Ovary (tissue), 9 donors: ENCODE results near the gene DDX28. TPM values are rescaled to one million over a fixed set of nuclear protein-coding genes. Genes with fewer than 3 reads are reported as not detected.

ENCODE experiments used
- DNase-seq, 5 donors: peaks; one replicate each; pipeline ENCODE4 v3.0.0-alpha.2; 2019 to 2020
- H3K27ac ChIP-seq, 2 donors: fragments of 200-600 bp; one replicate each; pipeline versions ENCODE4 v1.5.1 to v1.8.0; 2019 to 2022
- H3K27me3 ChIP-seq: fragments of 200-600 bp; one replicate; pipeline ENCODE4 v1.8.0; 2022
- H3K36me3 ChIP-seq: fragments of 200-600 bp; sonication (generic); one replicate; pipeline ENCODE4 v1.5.1; 2019
- H3K4me1 ChIP-seq: one replicate; pipeline ENCODE4 v1.8.1; 2013; ENCODE audit warnings: mild to moderate bottlenecking, moderate library complexity; ENCODE audit not compliant: insufficient read depth
- H3K4me3 ChIP-seq: fragments of 200-600 bp; sonication (generic); one replicate; pipeline ENCODE4 v1.5.1; 2017
- H3K9me3 ChIP-seq, 2 donors: fragments of 200-600 bp in 1 of 2; sonication (generic) in 1 of 2; one replicate each; pipeline versions ENCODE4 v1.5.1 to v1.8.1; 2013 to 2019; ENCODE audit warnings: mild to moderate bottlenecking in 1 of 2, moderate library complexity in 1 of 2
- CTCF ChIP-seq, 3 donors: fragments of 450-650 bp in 2 of 3; fragments of 200-600 bp in 1 of 3; IDR thresholded peaks; one replicate each; pipeline versions ENCODE4 v1.5.1 to v1.8.0; 2016 to 2022; ENCODE audit warnings: antibody characterized with exemption in 3 of 3, mild to moderate bottlenecking in 1 of 3
- EP300 ChIP-seq: sonication (generic); formaldehyde crosslinking; IDR thresholded peaks from one replicate; pipeline ENCODE4 v1.6.1; 2017; ENCODE audit warnings: antibody characterized with exemption
- POLR2A ChIP-seq: fragments of 450-650 bp; IDR thresholded peaks from one replicate; pipeline ENCODE4 v1.6.1; 2017; ENCODE audit warnings: antibody characterized with exemption, mild to moderate bottlenecking, moderate library complexity
- WGBS, 3 donors: extraction: QIAGEN DNeasy Blood & Tissue Kit in 1 of 3; methylation state at CpG; one replicate each; pipeline versions ENCODE4 v1.1.5 to v1.1.7; 2013 to 2017; 5-methylcytosine and 5-hydroxymethylcytosine counted together
- intact Hi-C, 4 donors: fragments of 100-400 bp; cut with DNase I; formaldehyde crosslinking; loops; one replicate each; pipeline versions ENCODE4 v1.11.0 to v1.15.1; 2022 to 2023
- polyA plus RNA-seq, 2 donors: library from polyadenylated mRNA; stranded (reverse); fragments of 200-250 nt in 1 of 2; fragments of 350-450 nt in 1 of 2; fragmentation: Illumina TruSeq in 1 of 2; extraction: RNeasy Lipid Tissue Mini Kit (QIAGEN cat#74804) in 1 of 2; gene quantifications; one replicate each; pipeline ENCODE4 v1.2.3, GENCODE V29; 2013 to 2014
- total RNA-seq, 7 donors: library from RNA; depleted of rRNA in 2 of 7; stranded (reverse); fragments of >200 nt in 2 of 7; fragmentation: NEBNext Ultra II Directional in 3 of 7; extraction: Animal tissue kit (Norgen Biotek cat#: 25700) in 3 of 7; gene quantifications; one replicate each; pipeline versions ENCODE4 v1.1.0 to v1.2.4, GENCODE V29; 2016 to 2023
- donor health status: DM: no; HTN: no; CAD: no; lungs with moderate emphysema.
- donor health status: DM: no; HTN: no; CAD: no.
- donor health status: Bipolar disorder and iron deficiency.
- donor health status: DM: yes; HTN: yes; CAD: no.
- donor health status: DM: no; HTN: no; CAD: no.
- donor health status: DM: yes; HTN: yes; CAD: no.

The DDX28 gene
- total and polyA plus RNA-seq, 9 donors: 6.8 to 14.0 (median 9.3) TPM

- Histone ChIP-seq H3K27me3 (no peaks in the 10 kb centered on the region), H3K4me3 (no peak overlapping the region), H3K9me3 (no peaks in the 10 kb centered on the region), H3K36me3 (no peaks in the 10 kb centered on the region), H3K4me1 (peaks cover 5% of the 10 kb centered on the region), H3K27ac (no peak overlapping the region)
- no peak for TF ChIP-seq POLR2A
- TF ChIP-seq EP300: no peak
- no peak for TF ChIP-seq CTCF (IDR thresholded peaks at IDR 0.05)
- no peak for DNase-seq
- 39 to 68% (median 44%) methylated on average over 1 of the region's 1 CpG for WGBS, 3 donors
- intact Hi-C loops: loop anchor here in 1 of 4 donors (10.0 kb wide), 1 partner anchor 72 kb away; the partner anchor contains the start of gene DPEP2
These were observed 43.7 kb upstream of the DDX28 start for GRCh38 chr16:68066763-68067162.

- WGBS, 3 donors: 37 to 56% (median 39%) methylated on average over 6 of the region's 6 CpGs
- no peak for TF ChIP-seq POLR2A
- TF ChIP-seq CTCF (IDR thresholded peaks at IDR 0.05): no peak
- no peak for TF ChIP-seq EP300
- Histone ChIP-seq H3K4me3 (no peak overlapping the region), H3K27me3 (no peaks in the 10 kb centered on the region), H3K36me3 (no peaks in the 10 kb centered on the region), H3K9me3 (no peaks in the 10 kb centered on the region), H3K27ac (no peak overlapping the region), H3K4me1 (peaks cover 5% of the 10 kb centered on the region)
- DNase-seq: peak in 1 of 5 donors; percentile 32
- intact Hi-C loops: loop anchor here in 1 of 4 donors (10.0 kb wide), 1 partner anchor 71 kb away; the partner anchor contains the start of gene DPEP2
These were observed 42.8 kb upstream of the DDX28 start for GRCh38 chr16:68065716-68066305.

- H3K36me3 ChIP-seq: no peaks in the 10 kb centered on the region
- TF ChIP-seq EP300: no peak
- TF ChIP-seq POLR2A: no peak
- TF ChIP-seq CTCF (IDR thresholded peaks at IDR 0.05): peak in 2 of 3 donors; percentile 29 to 52
- no peak overlapping the region for H3K4me3 ChIP-seq
- peak; percentile 61 to 74 (median 62) for DNase-seq
- 32 to 47% (median 38%) methylated on average over 2 of the region's 2 CpGs for WGBS, 3 donors
- peaks cover 5% of the 10 kb centered on the region for H3K4me1 ChIP-seq
- no peaks in the 10 kb centered on the region for H3K9me3 ChIP-seq
- H3K27ac ChIP-seq: no peak overlapping the region
- intact Hi-C loops: loop anchor here in 1 of 4 donors (10.0 kb wide), 1 partner anchor 70 kb away; the partner anchor contains the start of gene DPEP2
- H3K27me3 ChIP-seq: no peaks in the 10 kb centered on the region
These were observed 41.8 kb upstream of the DDX28 start for GRCh38 chr16:68064791-68065365.

GRCh38 chr16:68062910-68063393 lies 39.9 kb upstream of the DDX28 start:
- H3K27ac ChIP-seq: no peak overlapping the region
- H3K4me3 ChIP-seq: no peak overlapping the region
- no peaks in the 10 kb centered on the region for H3K27me3 ChIP-seq
- 87 to 92% (median 88%) methylated on average over 4 of the region's 4 CpGs for WGBS, 3 donors
- intact Hi-C loops: loop anchor here in 1 of 4 donors (10.0 kb wide), 1 partner anchor 68 kb away; the partner anchor contains the start of gene DPEP2
- H3K9me3 ChIP-seq: no peaks in the 10 kb centered on the region
- peak in 1 of 5 donors; percentile 19 for DNase-seq
- TF ChIP-seq EP300 (no peak), CTCF (IDR thresholded peaks at IDR 0.05) (no peak), POLR2A (no peak)
- peaks cover 2% of the 10 kb centered on the region for H3K4me1 ChIP-seq
- H3K36me3 ChIP-seq: no peaks in the 10 kb centered on the region
